Duodenal mucosa (tissue), 2 donors: Measurements from ENCODE around the gene STEAP2.
A peak's percentile ranks its signal among the peaks of the same experiment; 100 is the strongest.

Experiments
- H3K27ac ChIP-seq: one replicate; pipeline ENCODE4 v1.7.0; 2013; ENCODE audit warnings: low read depth, low read length
- H3K27me3 ChIP-seq, 2 donors: one replicate each; pipeline ENCODE4 v1.7.0; 2013; ENCODE audit warnings: low read length in 2 of 2, control low read depth in 1 of 2; ENCODE audit not compliant: insufficient read depth in 2 of 2, control insufficient read depth in 1 of 2
- H3K36me3 ChIP-seq, 2 donors: one replicate each; pipeline ENCODE4 v1.7.0; 2013; ENCODE audit warnings: low read length in 2 of 2, control low read depth in 1 of 2; ENCODE audit not compliant: insufficient read depth in 2 of 2, control insufficient read depth in 1 of 2
- H3K4me1 ChIP-seq, 2 donors: one replicate each; pipeline ENCODE4 v1.7.0; 2013; ENCODE audit warnings: low read length in 2 of 2, control low read depth in 1 of 2; ENCODE audit not compliant: insufficient read depth in 2 of 2, control insufficient read depth in 1 of 2
- H3K4me3 ChIP-seq, 2 donors: one replicate each; pipeline ENCODE4 v1.7.0; 2013; ENCODE audit warnings: low read length in 2 of 2, low read depth in 1 of 2
- H3K9ac ChIP-seq, 2 donors: one replicate each; pipeline ENCODE4 v1.7.0; 2013; ENCODE audit warnings: low read length in 2 of 2, low read depth in 1 of 2
- H3K9me3 ChIP-seq, 2 donors: one replicate each; pipeline ENCODE4 v1.7.0; 2013; ENCODE audit warnings: low read length in 2 of 2, control low read depth in 1 of 2; ENCODE audit not compliant: control insufficient read depth in 1 of 2

Gene STEAP2

DNA sequence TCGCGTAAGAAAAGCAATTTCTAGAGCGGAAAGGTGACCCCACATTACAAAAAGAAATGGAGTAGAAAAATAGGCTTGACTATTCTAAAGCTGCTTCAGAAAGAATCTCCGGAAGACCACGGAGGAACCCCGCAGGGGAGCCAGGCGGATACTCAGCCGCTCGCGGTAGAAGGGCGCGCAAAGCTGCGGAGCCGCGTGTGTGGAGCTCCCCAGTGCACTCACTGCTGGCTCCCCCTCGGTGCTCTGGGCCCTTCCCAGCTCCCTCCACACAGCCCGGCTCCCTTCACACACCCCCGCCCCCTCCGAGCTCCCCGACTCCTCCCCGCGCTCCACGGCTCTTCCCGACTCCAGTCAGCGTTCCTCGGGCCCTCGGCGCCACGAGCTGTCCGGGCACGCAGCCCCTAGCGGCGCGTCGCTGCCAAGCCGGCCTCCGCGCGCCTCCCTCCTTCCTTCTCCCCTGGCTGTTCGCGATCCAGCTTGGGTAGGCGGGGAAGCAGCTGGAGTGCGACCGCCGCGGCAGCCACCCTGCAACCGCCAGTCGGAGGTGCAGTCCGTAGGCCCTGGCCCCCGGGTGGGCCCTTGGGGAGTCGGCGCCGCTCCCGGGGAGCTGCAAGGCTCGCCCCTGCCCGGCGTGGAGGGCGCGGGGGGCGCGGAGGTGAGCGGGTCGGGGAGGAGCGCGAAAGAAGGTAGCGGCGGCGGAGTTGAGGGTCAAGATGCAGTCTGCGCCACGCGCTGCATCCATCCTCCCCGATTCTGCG lies at the start of gene STEAP2:
Gene STEAP2, plus strand, starts transcription at position 350 of the 758 bp plus-strand sequence. CDS start 13,343 bp downstream, outside the sequence.
- H3K36me3 ChIP-seq, result no peaks in the 10 kb centered on the region
- H3K4me3 ChIP-seq, result peak within 1 kb of the TSS; percentile 67 to 82
- no peaks in the 10 kb centered on the region for H3K9me3 ChIP-seq
- H3K4me1 ChIP-seq, result peaks cover 5 to 19% of the 10 kb centered on the region in 2 donors
- no peaks in the 10 kb centered on the region for H3K27me3 ChIP-seq
- H3K9ac ChIP-seq, result peak within 1 kb of the TSS; percentile 78 to 86
- peak within 1 kb of the TSS; percentile 71 for H3K27ac ChIP-seq

DNA sequence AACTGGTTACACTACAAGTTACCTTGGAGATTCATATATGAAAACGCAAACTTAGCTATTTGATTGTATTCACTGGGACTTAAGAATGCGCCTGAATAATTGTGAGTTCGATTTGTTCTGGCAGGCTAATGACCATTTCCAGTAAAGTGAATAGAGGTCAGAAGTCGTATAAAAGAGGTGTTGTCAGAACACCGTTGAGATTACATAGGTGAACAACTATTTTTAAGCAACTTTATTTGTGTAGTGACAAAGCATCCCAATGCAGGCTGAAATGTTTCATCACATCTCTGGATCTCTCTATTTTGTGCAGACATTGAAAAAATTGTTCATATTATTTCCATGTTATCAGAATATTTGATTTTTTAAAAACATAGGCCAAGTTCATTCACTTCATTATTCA lies 48.0 kb upstream of the STEAP2 start:
- Histone ChIP-seq H3K9me3 (no peaks in the 10 kb centered on the region), H3K36me3 (no peaks in the 10 kb centered on the region), H3K27ac (no peak overlapping the region), H3K27me3 (no peaks in the 10 kb centered on the region), H3K4me1 (no peaks in the 10 kb centered on the region), H3K4me3 (no peak overlapping the region), H3K9ac (no peak overlapping the region)

DNA sequence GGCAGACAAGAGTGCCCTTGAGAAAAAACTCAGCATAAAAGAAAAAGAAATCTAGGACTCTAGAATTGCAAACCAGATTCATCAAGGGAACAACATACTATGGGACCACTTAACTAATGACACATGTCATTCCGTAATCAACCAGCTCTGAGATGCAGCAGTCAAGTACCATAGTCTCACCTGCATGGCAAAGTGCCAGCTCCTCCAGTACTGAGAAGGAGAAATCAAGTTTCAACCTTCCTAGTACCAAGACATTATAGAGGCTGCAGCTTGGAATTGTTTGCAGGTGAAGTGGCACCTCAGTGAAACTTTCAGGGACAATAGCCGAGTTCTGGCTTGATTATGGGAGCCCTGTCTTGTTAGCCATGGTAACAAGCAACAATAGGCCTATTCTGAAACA lies 45.8 kb upstream of the STEAP2 start:
- H3K4me3 ChIP-seq, result no peak overlapping the region
- no peaks in the 10 kb centered on the region for H3K9me3 ChIP-seq
- no peaks in the 10 kb centered on the region for H3K4me1 ChIP-seq
- no peaks in the 10 kb centered on the region for H3K27me3 ChIP-seq
- H3K9ac ChIP-seq, result no peak overlapping the region
- no peak overlapping the region for H3K27ac ChIP-seq
- no peaks in the 10 kb centered on the region for H3K36me3 ChIP-seq

DNA sequence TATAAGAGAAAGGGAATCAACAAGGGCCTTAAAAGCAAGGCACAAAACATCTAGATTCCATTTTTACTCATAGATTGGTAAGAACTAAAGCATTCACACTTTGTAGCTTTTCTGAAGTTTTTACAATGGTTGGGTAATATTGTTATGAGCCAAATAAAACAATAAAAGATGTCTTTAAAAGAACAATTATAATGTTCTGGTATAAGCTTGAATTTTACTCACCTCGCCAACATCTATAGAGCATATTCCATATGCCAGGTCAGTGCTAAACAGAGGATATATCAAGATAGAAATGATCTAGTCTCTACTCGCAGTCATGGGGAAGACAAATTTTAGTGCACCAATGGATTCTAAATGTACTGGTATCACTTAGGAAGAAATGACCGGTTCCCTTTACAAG lies 45.4 kb upstream of the STEAP2 start:
- no peaks in the 10 kb centered on the region for H3K27me3 ChIP-seq

DNA sequence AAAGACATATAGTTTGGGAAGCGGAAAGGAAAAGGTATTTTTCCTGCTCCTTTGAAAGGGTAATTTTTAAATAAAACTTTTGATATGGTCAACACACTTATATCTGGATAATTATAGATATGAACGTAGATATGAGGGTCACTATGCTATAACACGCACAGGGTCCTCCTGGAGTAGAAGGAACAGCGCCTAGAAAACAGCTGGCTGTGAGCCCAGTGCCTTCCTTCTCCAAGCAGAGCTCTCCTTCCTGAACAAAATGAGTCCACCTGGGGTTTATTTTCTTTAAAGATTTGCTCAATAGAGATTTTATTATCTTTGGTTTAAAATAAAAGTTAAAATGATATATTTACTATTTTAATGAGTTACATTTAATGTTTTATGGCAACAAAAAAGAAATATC lies 44.2 kb upstream of the STEAP2 start:
- Histone ChIP-seq H3K9me3 (no peaks in the 10 kb centered on the region), H3K27ac (no peak overlapping the region), H3K36me3 (no peaks in the 10 kb centered on the region), H3K4me3 (no peak overlapping the region), H3K9ac (no peak overlapping the region), H3K4me1 (peaks cover 0 to 4% of the 10 kb centered on the region in 2 donors), H3K27me3 (no peaks in the 10 kb centered on the region)

More for the DNA sequence above, 45.4 kb upstream of the STEAP2 start:
- Histone ChIP-seq H3K9me3 (no peaks in the 10 kb centered on the region), H3K36me3 (no peaks in the 10 kb centered on the region), H3K9ac (no peak overlapping the region), H3K4me1 (no peaks in the 10 kb centered on the region), H3K4me3 (no peak overlapping the region), H3K27ac (no peak overlapping the region)

DNA sequence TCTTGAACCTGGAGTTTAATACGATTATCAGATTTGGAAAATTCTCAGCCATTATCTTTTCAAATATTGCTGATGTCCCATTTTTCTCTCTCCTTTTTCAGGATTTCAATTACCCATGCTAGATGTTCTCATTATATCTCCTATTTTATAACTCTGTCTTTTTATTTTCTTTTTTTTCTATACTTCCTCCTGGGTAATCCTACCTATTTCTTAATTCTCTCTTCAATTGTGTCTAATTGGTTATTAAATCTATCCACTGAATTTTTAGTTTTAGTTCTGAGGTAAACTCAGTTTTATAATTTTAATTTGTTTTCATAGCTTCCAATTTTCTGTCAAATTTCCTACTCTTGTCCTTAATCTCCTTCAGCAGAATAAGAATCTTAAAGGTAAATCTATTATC lies 41.6 kb upstream of the STEAP2 start:
- H3K9ac ChIP-seq, result no peak overlapping the region
- no peak overlapping the region for H3K27ac ChIP-seq

DNA sequence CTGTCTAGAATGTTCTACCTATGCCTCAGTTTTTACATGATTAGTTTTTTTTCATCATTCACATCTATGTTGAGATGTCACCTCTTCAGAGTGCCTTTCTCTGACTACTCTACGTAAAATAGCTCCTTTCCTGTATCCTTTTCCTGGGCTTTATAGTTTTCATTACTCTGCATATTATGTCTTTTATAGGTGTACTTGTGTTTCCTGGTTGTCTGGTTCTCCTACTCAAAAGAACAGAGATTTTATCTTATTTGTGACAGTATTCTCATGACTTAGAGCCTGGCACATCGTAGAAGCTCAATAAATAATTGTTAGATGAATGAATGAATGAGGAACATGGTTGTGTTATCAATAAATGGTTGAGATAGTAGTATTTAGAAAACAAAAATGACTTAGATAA lies 39.4 kb upstream of the STEAP2 start:
- Histone ChIP-seq H3K27me3 (no peaks in the 10 kb centered on the region), H3K9me3 (no peaks in the 10 kb centered on the region), H3K4me3 (no peak overlapping the region), H3K36me3 (no peaks in the 10 kb centered on the region), H3K9ac (no peak overlapping the region), H3K27ac (no peak overlapping the region), H3K4me1 (peaks cover 4 to 16% of the 10 kb centered on the region in 2 donors)

More for the DNA sequence above, 41.6 kb upstream of the STEAP2 start:
- H3K9me3 ChIP-seq, result no peaks in the 10 kb centered on the region
- H3K4me3 ChIP-seq, result no peak overlapping the region
- no peaks in the 10 kb centered on the region for H3K27me3 ChIP-seq
- no peaks in the 10 kb centered on the region for H3K36me3 ChIP-seq
- H3K4me1 ChIP-seq, result peaks cover 4 to 16% of the 10 kb centered on the region in 2 donors

DNA sequence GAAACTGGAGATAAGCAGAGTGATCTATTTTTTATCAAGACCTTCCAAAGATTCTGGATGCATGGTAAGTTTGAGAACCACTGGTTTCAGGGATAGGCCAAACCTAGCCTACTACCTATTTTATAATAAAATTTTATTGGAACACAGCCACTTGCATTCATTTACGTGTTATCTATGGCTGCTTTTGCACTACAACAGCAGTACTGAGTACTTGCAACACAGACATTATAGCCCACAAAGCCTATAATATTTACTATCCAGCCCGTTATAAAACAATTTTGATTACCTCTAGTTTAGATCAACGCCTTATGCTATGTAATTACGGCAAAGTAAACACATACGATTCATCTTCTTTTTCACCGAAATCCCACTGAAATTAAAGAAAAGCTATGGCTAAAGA lies 38.9 kb upstream of the STEAP2 start:
- H3K36me3 ChIP-seq, result no peaks in the 10 kb centered on the region
- no peak overlapping the region for H3K4me3 ChIP-seq
- no peak overlapping the region for H3K9ac ChIP-seq
- no peak overlapping the region for H3K27ac ChIP-seq
- no peaks in the 10 kb centered on the region for H3K27me3 ChIP-seq
- peaks cover 4 to 16% of the 10 kb centered on the region in 2 donors for H3K4me1 ChIP-seq
- no peaks in the 10 kb centered on the region for H3K9me3 ChIP-seq

DNA sequence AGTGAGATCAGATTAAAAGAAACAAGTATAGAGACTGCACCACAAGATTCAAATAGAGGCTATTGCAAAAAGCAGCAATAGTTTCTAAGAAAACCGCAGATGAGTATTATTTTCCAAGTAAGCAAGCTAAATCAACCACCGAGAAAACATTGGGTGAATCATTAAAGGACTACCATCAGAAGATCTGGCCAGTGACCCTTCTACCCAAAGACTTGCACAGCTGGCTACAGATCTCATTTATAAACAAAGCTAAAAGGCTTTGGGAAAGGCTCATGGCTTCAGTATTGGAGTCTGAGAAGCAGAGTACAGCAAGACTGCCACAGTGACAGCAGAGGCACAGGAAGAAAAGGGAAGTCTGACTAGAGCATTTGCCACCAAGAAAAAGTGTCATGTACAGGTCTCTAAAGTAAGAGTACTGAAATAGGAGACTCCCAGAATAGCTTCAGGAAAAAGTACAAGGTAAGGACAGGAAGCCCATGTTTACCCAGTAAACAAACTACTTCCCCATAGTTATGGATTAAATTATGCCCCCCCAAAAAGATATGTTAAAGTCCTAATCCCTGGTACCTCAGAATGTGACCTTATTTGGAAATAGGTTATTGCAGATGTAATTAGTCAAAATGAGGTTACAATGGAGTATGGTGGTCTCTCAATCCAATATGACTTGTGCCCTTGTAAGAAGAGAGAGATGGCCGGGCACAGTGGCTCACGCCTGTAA lies 38.3 kb upstream of the STEAP2 start:
- Histone ChIP-seq H3K4me3 (no peak overlapping the region), H3K27me3 (no peaks in the 10 kb centered on the region), H3K9me3 (no peaks in the 10 kb centered on the region), H3K27ac (no peak overlapping the region), H3K9ac (no peak overlapping the region), H3K36me3 (no peaks in the 10 kb centered on the region), H3K4me1 (peaks cover 4 to 16% of the 10 kb centered on the region in 2 donors)

DNA sequence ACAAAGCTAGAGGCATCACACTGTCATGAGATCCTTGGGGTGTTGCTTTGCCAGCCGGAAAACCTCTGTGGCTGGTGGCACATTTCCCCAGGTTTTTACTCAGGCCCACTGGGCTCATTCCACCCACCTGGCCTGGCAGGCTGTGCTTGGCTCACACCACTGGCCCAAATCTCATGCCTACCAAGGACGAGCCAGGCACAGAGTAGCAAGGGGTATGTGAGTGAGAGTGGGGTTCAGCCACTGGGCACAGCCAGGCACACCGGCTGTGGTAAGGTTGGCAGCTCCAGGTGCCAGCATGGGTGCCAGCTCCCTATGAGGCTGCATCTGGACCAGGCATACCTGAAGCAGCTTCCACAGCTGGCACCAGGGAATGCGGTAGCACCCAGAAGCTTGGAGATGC lies 35.9 kb upstream of the STEAP2 start:
- no peak overlapping the region for H3K27ac ChIP-seq
- H3K36me3 ChIP-seq, result no peaks in the 10 kb centered on the region

More for the DNA sequence above, 35.9 kb upstream of the STEAP2 start:
- Histone ChIP-seq H3K4me3 (no peak overlapping the region), H3K9ac (no peak overlapping the region), H3K27me3 (no peaks in the 10 kb centered on the region), H3K9me3 (no peaks in the 10 kb centered on the region), H3K4me1 (peaks cover 4 to 29% of the 10 kb centered on the region in 2 donors)
